RWPE2 (cell line): Measurements from ENCODE around the gene C16orf86.

Experiments used
- ATAC-seq: fragments of 200-7000 bp; cut with Tn5 transposase; 3 replicates; pipeline ENCODE4 v1.9.1; 2021; ENCODE audit warnings: low read depth
- DNase-seq: peaks from one replicate; pipeline ENCODE4 v3.0.0-alpha.2; 2020; ENCODE audit warnings: low spot score
- H3K27ac ChIP-seq: fragments of 450-650 bp; 2 replicates; pipeline ENCODE4 v1.5.1; 2017; ENCODE audit warnings: mild to moderate bottlenecking; ENCODE audit not compliant: poor library complexity, severe bottlenecking
- H3K27me3 ChIP-seq: fragments of 250-450 bp; sonication (Bioruptor Pico); 2 replicates; pipeline ENCODE4 v1.5.1; 2021; ENCODE audit warnings: mild to moderate bottlenecking, moderate library complexity; ENCODE audit not compliant: insufficient read depth, poor library complexity, severe bottlenecking
- H3K36me3 ChIP-seq: fragments of 250-450 bp; sonication (Bioruptor Pico); 2 replicates; pipeline ENCODE4 v1.5.1; 2020; ENCODE audit warnings: low read depth, mild to moderate bottlenecking, moderate library complexity
- H3K4me1 ChIP-seq: fragments of 250-450 bp; sonication (Bioruptor Pico); 2 replicates; pipeline ENCODE4 v1.5.1; 2021; ENCODE audit warnings: mild to moderate bottlenecking, moderate library complexity; ENCODE audit not compliant: insufficient read depth, poor library complexity, severe bottlenecking
- H3K4me3 ChIP-seq: fragments of 250-450 bp; sonication (Bioruptor Pico); 2 replicates; pipeline ENCODE4 v1.5.1; 2021; ENCODE audit warnings: mild to moderate bottlenecking, moderate library complexity; ENCODE audit not compliant: severe bottlenecking
- H3K9me3 ChIP-seq: fragments of 250-450 bp; sonication (Bioruptor Pico); 2 replicates; pipeline ENCODE4 v1.5.1; 2021; ENCODE audit warnings: mild to moderate bottlenecking, moderate library complexity; ENCODE audit not compliant: severe bottlenecking
- CTCF ChIP-seq: fragments of 450-650 bp; IDR thresholded peaks from one replicate; pipeline ENCODE4 v1.5.1; 2017; ENCODE audit warnings: mild to moderate bottlenecking, moderate library complexity; ENCODE audit not compliant: poor library complexity, severe bottlenecking

Gene C16orf86

GRCh38 chr16:67707790-67708189 is 41.2 kb downstream of the C16orf86 start:
- Histone ChIP-seq H3K9me3 (no peaks in the 10 kb centered on the region), H3K4me3 (no peak overlapping the region), H3K27me3 (no peaks in the 10 kb centered on the region), H3K27ac (no peak overlapping the region), H3K36me3 (no peaks in the 10 kb centered on the region; the same call in none of the 2 replicates), H3K4me1 (no peaks in the 10 kb centered on the region)
- ATAC-seq (no peak), DNase-seq (no peak)
- TF ChIP-seq CTCF = no peak

- ATAC-seq (peak; percentile 12; the same call in 1 of the 3 replicates), DNase-seq (no peak)
- Histone ChIP-seq H3K4me1 (no peaks in the 10 kb centered on the region), H3K36me3 (peaks cover 2% of the 10 kb centered on the region), H3K9me3 (no peaks in the 10 kb centered on the region), H3K4me3 (no peak overlapping the region), H3K27me3 (no peaks in the 10 kb centered on the region), H3K27ac (no peak overlapping the region)
- TF ChIP-seq CTCF = no peak
Observed at GRCh38 chr16:67708368-67708771, 41.8 kb downstream of the C16orf86 start.

- H3K4me3 ChIP-seq = no peak overlapping the region
- no peaks in the 10 kb centered on the region for H3K27me3 ChIP-seq
- peaks cover 3% of the 10 kb centered on the region; the same call in 1 of the 2 replicates for H3K36me3 ChIP-seq
- no peak overlapping the region for H3K27ac ChIP-seq
- no peak for ATAC-seq
- no peaks in the 10 kb centered on the region for H3K9me3 ChIP-seq
- no peak for TF ChIP-seq CTCF
- DNase-seq = no peak
- H3K4me1 ChIP-seq = no peaks in the 10 kb centered on the region
Observed at GRCh38 chr16:67709050-67709449, 42.4 kb downstream of the C16orf86 start.

- no peak for ATAC-seq
- H3K27me3 ChIP-seq = no peaks in the 10 kb centered on the region
- H3K9me3 ChIP-seq = no peaks in the 10 kb centered on the region
- no peak for DNase-seq
- no peak overlapping the region for H3K27ac ChIP-seq
- H3K4me1 ChIP-seq = no peaks in the 10 kb centered on the region
- peaks cover 3% of the 10 kb centered on the region; the same call in 1 of the 2 replicates for H3K36me3 ChIP-seq
- TF ChIP-seq CTCF = no peak
- H3K4me3 ChIP-seq = no peak overlapping the region
Observed at GRCh38 chr16:67710607-67711006, 44.0 kb downstream of the C16orf86 start.

GRCh38 chr16:67713647-67714273 is 47.1 kb downstream of the C16orf86 start:
- no peaks in the 10 kb centered on the region for H3K27me3 ChIP-seq
- ATAC-seq (no peak), DNase-seq (no peak)
- no peak for TF ChIP-seq CTCF
- no peaks in the 10 kb centered on the region for H3K9me3 ChIP-seq
- no peak overlapping the region for H3K27ac ChIP-seq
- no peaks in the 10 kb centered on the region for H3K4me1 ChIP-seq
- H3K4me3 ChIP-seq = no peak overlapping the region
- H3K36me3 ChIP-seq = peaks cover 7% of the 10 kb centered on the region; the same call in 1 of the 2 replicates
